NCI-H2107 (cell line): ENCODE data around the gene DNASE1L3.

Source experiments
- DNase-seq: peaks from one replicate; lab custom pipeline; 2025; lab: John Stamatoyannopoulos, UW

The DNASE1L3 gene

DNA sequence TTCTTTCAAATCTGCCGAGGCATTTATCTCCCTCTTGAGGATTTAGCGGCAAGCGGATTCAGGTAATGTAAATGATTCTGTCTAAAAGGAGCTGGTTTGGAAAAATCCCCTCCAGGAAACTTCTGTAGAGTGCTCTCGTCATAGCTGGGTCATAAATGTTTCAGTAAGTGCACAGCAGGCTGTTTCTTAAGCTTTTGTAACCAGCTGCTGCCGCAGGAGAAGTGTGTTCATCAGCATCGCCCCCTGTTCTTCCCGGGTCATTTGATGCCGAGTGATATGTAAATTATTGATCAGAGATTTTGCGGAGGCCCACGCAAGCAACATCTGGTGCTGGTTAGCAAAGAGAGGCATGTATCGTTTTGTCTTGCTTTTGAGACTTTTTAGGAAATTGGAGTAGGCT is 53.1 kb downstream of the DNASE1L3 start:
- DNase-seq = no peak

DNA sequence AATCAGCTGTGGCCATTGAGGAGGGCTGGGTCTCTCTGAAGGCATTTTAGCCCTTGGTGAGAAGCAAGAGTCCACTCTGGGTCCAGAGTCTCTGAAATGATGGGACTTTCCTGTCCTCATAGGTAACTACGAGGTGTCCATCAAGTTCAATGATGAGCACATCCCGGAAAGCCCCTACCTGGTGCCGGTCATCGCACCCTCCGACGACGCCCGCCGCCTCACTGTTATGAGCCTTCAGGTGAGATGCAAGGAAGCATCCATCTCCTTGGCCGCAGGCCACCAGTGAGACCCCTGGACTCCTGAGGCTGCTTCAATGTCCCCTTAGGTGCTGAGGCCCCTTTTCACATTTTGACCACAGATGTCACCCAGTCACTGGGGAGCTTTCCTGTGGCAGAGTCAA is 54.9 kb downstream of the DNASE1L3 start:
- no peak for DNase-seq

DNA sequence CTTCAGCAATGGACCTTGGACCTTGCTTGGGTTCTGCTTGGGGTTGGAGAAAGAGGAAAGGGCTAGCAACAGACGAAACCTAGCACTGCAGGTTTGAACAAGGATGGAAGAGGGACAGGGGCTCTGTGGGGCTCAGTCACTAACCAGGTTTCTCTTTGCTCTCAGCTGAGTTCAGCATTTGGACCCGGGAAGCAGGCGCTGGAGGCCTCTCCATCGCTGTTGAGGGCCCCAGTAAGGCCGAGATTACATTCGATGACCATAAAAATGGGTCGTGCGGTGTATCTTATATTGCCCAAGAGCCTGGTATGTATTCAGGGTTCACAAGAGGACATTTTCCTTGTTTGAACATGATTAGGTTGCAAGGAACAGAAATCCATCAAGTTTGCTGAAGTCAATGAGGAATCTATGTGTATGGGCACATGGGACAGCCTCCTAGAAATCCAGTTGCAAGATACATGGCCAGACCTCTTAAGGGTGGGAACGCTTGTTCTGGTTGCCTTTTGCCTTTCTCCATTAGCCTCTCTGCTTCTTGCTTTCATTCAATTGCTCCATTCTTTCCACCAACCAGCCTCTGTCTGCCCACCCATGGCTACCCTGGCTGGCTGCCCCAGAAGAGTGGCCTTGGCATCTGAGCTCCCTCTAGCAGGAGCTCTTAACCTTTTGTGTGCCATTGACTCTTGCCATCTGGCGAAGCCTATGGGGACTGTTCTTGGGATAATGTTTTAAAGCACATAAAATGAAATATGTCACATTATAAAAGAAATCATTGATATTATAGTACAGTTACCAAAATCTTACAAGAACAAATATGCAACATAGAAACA is 55.9 kb downstream of the DNASE1L3 start:
- no peak for DNase-seq

DNA sequence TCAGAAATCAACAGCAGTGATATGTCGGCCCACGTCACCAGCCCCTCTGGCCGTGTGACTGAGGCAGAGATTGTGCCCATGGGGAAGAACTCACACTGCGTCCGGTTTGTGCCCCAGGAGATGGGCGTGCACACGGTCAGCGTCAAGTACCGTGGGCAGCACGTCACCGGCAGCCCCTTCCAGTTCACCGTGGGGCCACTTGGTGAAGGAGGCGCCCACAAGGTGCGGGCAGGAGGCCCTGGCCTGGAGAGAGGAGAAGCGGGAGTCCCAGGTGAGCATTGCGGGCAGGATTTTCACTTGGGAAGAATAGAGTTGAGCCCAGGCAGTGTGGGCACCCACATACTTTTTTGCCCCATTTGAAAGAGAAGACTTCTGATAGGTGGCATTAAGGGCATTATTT is 57.4 kb downstream of the DNASE1L3 start:
- no peak for DNase-seq

DNA sequence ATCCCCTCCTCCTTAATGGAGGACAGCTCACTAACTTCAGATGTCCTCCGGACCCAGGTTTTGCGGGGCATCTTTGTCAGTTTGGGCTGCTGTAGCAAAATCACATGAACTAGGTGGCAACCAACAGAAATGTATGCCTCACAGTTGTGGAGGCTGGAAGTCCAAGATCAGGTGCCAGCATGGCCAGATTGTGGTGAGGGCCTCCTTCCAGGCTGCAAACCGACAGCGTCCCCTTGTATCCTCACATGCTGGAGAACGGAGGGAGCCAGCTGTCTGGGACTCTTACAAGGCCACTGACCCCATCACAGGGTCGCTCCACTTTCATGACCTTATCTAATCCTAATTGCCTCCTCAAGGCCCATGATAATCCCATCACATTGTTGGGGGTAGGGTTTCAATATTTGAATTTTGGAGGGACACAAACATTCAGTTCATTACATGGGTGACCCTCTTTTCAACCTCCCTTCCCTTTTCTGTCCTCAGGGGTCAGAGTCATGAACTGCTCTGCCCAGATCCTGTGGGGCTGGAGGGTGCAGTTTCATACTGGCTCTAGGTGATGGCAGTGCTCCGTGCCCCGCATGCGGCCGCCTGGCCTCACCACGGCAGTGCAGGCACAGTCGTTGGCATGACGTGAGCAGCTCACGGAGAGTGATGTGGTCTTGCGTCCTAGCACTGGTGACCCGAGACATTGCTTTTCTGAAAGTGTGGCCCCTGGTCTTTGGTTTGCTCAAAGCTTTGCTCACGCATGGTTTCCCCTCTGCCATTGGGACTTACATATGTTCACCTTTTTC is 58.4 kb downstream of the DNASE1L3 start:
- no peak for DNase-seq

DNA sequence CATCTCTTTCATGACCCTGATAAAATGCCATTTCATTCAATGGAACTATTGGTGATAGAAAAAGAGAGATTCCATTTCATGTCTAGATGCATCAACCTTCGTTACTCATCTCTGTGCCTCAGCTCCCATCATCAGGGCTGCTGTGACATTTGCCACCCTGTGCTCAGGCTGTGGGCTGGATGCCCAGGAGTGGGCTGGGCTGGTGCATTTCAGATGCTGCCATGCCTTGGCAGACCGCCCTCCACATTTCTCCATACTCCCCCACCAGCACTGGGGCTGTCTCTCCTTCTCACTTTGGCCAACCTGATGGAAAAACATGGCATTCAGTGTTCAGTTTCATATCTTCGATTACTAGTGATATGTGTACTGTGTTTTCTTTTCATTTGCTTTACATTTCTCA is 59.1 kb downstream of the DNASE1L3 start:
- no peak for DNase-seq

DNA sequence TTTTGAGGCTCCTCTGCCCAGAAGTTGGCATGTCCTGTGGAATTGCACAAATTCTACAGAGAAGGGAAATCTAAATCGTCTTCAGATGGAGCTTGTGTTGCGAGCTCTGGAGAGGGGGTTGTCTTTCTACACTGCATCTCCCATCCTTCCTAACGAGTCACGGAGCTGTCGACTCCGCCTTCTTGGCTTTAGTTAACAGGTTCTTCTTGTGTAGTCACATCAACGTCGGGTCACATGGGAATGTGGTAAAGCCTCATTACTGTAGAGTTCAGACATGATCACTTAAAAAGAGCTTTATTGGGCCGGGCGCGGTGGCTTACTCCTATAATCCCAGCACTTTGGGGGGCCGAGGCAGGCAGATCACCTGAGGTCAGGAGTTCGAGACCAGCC is 60.0 kb downstream of the DNASE1L3 start:
- DNase-seq = no peak

DNA sequence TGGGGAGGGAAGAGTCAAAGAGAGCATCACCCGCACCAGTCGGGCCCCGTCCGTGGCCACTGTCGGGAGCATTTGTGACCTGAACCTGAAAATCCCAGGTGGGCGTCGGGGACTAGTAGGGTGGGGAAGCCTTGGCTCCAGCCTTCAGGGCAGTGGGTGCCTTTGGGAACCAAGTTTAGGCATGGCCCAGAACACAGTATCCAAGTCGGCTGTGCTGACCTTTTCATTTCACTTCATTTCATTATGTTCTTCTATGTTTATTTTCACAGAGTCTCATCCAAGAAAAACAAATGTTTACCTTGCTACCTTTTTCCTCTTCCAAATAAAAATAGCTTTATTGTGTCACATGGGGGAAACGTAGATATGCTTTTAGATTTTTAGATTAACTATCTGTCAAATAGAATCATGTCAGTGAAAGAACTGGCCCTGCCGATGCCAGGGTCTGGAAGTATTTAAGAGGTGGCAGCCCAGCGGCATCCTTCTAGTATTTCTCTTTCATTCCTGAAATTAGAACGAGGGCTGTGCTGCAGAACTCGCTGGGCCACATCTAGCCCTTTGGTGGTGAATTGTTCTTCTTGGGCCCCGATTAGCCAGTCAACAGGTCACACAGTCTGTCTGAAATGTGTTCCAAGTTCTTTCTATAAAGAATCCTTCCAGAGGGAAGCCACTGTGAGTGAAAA is 60.5 kb downstream of the DNASE1L3 start:
- no peak for DNase-seq

DNA sequence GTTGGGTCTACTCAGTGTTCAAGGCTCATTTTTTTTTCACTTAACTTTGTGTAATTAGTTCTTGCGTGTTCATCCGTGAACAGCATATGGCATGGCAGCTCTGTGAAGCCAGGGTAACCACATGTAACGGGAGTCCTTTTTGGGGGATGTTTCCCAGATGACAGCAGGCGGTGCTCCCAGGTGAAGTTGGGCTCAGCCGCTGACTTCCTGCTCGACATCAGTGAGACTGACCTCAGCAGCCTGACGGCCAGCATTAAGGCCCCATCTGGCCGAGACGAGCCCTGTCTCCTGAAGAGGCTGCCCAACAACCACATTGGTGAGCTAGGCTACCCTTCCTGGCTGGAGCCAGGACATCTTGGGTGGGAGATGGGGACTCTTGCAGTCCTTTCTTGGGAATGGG is 62.7 kb downstream of the DNASE1L3 start:
- no peak for DNase-seq

DNA sequence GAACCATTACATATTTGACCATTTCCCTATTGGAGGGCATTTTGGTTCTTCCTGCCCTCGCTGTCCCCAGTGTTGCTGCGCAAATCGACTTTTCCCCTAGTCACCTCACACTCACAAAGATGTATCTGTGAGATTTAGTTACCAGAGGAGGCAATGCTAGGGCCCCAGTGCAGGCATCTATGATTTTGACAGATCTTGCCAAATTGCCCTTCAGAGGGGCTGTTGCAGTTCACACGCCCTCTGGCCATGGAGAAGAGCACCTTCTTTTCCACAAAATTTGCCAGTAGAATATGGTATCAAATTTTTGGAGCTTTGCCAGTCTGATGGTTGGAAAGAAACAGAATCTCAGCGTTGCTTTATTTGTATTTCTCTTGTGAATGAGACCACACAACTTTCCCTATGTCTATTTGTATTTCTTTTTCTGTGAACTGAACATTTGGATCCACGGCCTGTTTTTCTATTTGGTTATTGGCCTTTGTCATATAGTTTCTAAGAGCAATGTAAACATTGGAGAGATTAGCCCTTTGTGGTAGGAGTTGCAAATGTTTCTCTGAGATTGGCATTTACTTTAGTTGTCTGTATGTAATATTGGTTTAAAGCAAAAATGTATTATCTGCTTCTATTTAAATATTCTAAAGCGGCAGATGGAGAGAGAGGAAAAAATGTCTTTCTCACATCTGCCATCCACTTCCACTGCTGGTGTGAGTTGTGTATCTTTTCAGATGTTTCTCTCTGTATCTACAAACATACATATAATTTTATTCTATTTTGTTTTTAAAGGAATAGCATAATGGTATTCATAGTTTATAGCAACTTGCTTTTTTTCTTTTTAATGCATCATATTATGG is 66.1 kb downstream of the DNASE1L3 start:
- DNase-seq = no peak

DNA sequence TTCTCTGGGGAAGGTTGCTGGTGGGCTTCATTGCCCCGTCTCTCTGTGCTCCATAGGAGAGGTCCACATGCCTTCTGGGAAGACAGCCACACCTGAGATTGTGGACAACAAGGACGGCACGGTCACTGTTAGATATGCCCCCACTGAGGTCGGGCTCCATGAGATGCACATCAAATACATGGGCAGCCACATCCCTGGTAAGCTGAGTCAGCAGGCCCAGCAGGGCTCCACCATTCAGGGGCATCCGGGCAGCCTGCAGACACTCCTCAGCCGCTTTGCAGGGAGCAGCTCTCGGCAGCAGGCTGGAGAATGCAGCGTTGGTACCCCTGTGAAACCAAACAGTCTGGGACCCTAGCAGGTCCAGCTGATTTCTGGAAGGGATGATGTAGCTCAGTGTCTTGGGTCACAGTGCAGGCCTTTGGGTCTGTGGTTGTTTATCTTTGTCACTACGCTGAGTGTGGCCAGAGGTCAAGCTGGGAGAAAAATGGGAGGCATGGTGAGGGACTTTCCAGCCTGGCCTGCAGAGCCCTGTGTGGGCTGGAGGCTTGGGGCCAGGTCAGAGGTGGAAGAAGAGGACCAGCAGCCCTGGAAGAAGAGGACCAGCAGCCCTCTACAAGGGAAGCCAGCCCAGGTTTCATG is 67.2 kb downstream of the DNASE1L3 start:
- DNase-seq = no peak
